Adipocyte (in vitro differentiated cells): ENCODE results near the gene PRRG2.

Experiments
- DNase-seq: peaks from one replicate; pipeline ENCODE4 v3.0.0-alpha.2; 2015; ENCODE audit warnings: low read depth
- H3K27me3 ChIP-seq: replicated peaks from 2 replicates; pipeline ENCODE4 v1.7.0; 2013; ENCODE audit warnings: mild to moderate bottlenecking, low read length, moderate library complexity; ENCODE audit not compliant: control insufficient read depth, insufficient read depth
- H3K36me3 ChIP-seq: 2 replicates; pipeline ENCODE4 v1.7.0; 2013; ENCODE audit warnings: low read length, mild to moderate bottlenecking, moderate library complexity; ENCODE audit not compliant: control insufficient read depth, insufficient read depth, severe bottlenecking
- H3K4me1 ChIP-seq: 2 replicates; pipeline ENCODE4 v1.7.0; 2013; ENCODE audit warnings: mild to moderate bottlenecking, low read length, moderate library complexity; ENCODE audit not compliant: control insufficient read depth, insufficient read depth
- H3K4me3 ChIP-seq: 2 replicates; pipeline ENCODE4 v1.7.0; 2013; ENCODE audit warnings: mild to moderate bottlenecking, low read length, moderate library complexity
- H3K9ac ChIP-seq: 2 replicates; pipeline ENCODE4 v1.7.0; 2013; ENCODE audit warnings: mild to moderate bottlenecking, low read length, moderate library complexity
- H3K9me3 ChIP-seq: 2 replicates; pipeline ENCODE4 v1.7.0; 2013; ENCODE audit warnings: mild to moderate bottlenecking, low read length, moderate library complexity; ENCODE audit not compliant: control insufficient read depth

The PRRG2 gene

DNA sequence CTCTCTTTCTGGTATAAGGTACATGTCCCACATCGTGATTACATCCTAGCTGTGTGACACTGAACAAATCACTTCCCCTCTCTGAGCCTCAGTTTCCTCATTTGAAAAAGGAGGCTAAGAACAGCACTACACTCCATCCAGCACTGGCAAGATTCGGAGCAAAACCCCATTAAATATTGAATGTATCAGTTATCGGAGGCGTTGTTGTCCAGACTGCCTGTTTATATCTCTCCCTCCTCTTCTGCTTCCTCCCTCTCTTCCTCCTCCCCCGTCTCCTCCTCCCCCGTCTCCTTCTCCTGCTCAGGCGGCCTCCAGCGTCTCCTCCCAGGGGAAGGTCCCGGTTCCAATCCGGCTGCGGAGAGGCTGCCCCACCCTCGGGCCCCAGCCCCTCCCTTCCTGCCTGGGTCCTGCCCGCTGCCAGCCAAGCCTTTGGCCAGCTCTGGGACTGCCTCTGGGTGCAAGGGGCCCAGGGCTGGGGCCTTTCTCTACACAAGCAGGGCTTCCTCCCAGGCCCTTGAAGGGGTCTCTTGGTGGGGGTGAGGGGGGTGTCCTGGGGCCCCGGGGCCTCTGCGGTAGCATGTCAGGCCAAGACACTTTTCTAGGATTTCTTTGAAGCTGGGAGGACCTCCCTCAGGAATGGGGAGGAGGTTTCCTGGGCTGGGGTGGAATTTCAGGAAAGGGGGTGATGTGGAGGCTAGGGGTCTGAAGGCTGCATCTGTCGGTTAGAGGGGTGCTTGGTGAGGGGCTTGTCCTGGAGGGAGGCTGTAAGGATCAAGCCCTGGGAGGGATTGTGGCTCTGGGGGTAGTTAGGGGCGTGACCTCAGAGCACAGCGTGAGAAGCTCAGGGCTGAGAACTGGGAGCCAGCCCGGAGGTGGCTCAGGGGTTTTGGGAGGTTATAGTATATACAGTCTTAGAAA lies 57.0 kb downstream of the PRRG2 start:
- peak overlapping the region; percentile 83 for H3K4me3 ChIP-seq
- H3K36me3 ChIP-seq = peaks cover 14% of the 10 kb centered on the region
- H3K9ac ChIP-seq = peak overlapping the region; percentile 99
- H3K9me3 ChIP-seq = no peaks in the 10 kb centered on the region
- no peaks in the 10 kb centered on the region for H3K27me3 ChIP-seq
- H3K4me1 ChIP-seq = peaks cover 44% of the 10 kb centered on the region
- peak; percentile 96 for DNase-seq

- Histone ChIP-seq H3K4me3 (peak overlapping the region; percentile 83), H3K9me3 (no peaks in the 10 kb centered on the region), H3K4me1 (peaks cover 45% of the 10 kb centered on the region), H3K36me3 (peaks cover 14% of the 10 kb centered on the region), H3K9ac (peak overlapping the region; percentile 99), H3K27me3 (no peaks in the 10 kb centered on the region)
- DNase-seq = peak; percentile 33
Observed at GRCh38 chr19:49639401-49640112, 58.4 kb downstream of the PRRG2 start.

DNA sequence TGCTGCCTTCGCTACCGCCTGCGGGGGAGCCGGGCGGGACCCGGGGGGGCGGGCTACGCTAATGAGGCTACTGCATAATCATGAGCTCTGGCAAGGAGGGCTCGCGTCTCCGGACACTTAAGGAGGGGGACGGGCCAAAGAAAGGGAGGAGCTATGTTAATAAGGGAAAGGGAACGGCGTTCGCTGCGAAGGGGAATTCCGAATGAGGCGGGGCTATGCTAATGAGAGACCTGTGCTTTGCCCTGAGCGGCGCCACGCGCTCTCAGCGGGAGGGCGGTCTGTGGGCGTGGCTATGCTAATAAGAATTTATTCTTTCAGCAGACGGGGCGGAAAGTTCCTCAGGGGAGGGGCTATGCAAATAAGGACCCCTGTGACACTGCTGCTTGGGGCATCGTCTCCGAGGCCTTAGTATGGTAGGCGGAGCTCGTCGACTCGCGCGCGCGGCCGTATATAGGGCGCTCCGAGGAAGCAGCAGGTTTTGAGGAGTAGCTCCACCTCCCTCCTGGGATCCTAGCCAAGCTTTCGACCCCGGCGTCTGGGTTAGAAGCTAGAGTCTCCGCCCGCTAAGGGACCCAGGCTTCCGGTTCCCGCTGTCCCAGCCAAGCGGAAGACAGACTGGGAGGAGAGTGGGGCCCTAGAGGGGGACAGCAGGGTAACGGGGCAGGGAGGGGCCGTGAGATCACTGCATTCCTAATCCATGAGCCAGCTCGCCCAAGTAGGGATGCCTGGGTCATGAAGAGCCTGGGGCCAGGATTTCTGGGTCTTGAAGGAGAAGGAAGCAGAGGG lies 59.2 kb downstream of the PRRG2 start, which contains the start of gene RRAS:
Gene RRAS, minus strand, starts transcription at position 31 of the 786 bp plus-strand sequence. CDS start 45 bp downstream, outside the sequence.
- no peaks in the 10 kb centered on the region for H3K27me3 ChIP-seq
- peak within 1 kb of the TSS; percentile 91 for H3K4me3 ChIP-seq
- H3K9ac ChIP-seq = peak within 1 kb of the TSS; percentile 100
- H3K9me3 ChIP-seq = no peaks in the 10 kb centered on the region
- peak; percentile 100 for DNase-seq
- H3K4me1 ChIP-seq = peaks cover 43% of the 10 kb centered on the region
- peaks cover 8% of the 10 kb centered on the region for H3K36me3 ChIP-seq
